ENCODE results near the gene CBX8. TPM values are rescaled to one million over a fixed set of nuclear protein-coding genes. Genes with fewer than 3 reads are reported as not detected.

The CBX8 gene
- total RNA-seq, 1 donor from 2014 or later: 4.2 TPM

DNA sequence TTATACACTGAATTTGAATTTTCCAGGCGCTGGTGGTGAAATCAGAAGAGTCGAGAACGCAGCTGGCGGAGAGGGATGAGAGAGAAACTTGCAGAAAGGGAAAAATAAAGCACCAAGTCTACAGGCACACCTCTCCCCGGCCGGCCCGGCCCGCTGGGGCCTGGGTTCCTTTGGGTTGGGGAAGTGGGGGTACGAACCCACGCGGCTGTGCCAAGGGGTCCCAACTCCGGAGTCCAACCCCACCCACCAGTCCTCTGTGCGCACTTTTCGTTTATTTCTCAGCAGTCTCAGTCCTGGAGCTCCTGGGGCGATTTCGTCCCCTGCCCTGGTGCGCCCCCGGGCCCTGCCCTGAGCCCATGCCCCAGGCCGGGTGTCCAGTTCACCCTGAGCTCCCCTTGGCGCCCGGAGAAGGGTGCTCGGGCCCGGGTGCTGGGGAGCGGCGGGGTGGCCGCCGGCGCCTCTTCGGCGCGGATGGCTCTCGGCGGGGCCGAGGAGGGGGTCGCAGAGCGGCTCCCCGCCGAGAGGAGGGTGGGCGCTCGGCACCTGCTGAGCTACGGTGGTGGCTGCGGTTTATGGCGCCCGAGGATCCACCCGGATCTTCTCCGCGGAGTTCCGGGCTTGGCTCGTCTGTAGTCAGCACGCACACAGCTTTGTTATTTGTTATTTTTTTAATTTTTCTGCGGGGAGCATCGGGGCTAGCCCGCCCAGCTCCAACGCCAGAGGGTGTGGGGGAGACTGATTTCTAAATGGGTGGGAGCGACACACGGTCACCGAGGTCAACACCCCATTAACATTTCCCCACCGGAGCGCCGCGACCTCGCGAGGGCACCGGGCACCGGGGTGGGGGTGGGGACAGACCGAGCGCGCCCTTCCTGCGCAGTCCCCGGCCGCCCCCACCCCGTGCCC, 15.7 kb upstream of the CBX8 start:
- Histone ChIP-seq H3K36me3 (ENCODE audit: control insufficient read depth in 3 of 3, insufficient read depth in 3 of 3, low read length in 3 of 3) (no peaks in the 10 kb centered on the region), H3K4me3 (ENCODE audit: low read length in 3 of 3) (no peak overlapping the region), H3K9me3 (ENCODE audit: control insufficient read depth in 3 of 3, low read length in 3 of 3) (no peaks in the 10 kb centered on the region), H3K4me1 (ENCODE audit: control insufficient read depth in 3 of 3, insufficient read depth in 3 of 3, low read length in 3 of 3) (peaks cover 16 to 36% (median 24%) of the 10 kb centered on the region in 3 donors), H3K9ac (ENCODE audit: low read depth in 1 of 3, low read length in 3 of 3) (no peak overlapping the region), H3K27me3 (ENCODE audit: control insufficient read depth in 3 of 3, insufficient read depth in 3 of 3, low read length in 3 of 3) (peaks cover 82 to 93% (median 86%) of the 10 kb centered on the region in 3 donors), H3K27ac (ENCODE audit: low read depth, low read length) (no peak overlapping the region)

GRCh38 chr17:79811868-79812352, 15.0 kb upstream of the CBX8 start:
- Histone ChIP-seq H3K27ac (ENCODE audit: low read depth, low read length) (no peak overlapping the region), H3K9me3 (ENCODE audit: control insufficient read depth in 3 of 3, low read length in 3 of 3) (no peaks in the 10 kb centered on the region), H3K27me3 (ENCODE audit: control insufficient read depth in 3 of 3, insufficient read depth in 3 of 3, low read length in 3 of 3) (peaks cover 82 to 94% (median 86%) of the 10 kb centered on the region in 3 donors), H3K4me3 (ENCODE audit: low read length in 3 of 3) (peak overlapping the region in 1 of 3 donors; percentile 13), H3K9ac (ENCODE audit: low read depth in 1 of 3, low read length in 3 of 3) (no peak overlapping the region), H3K36me3 (ENCODE audit: control insufficient read depth in 3 of 3, insufficient read depth in 3 of 3, low read length in 3 of 3) (no peaks in the 10 kb centered on the region), H3K4me1 (ENCODE audit: control insufficient read depth in 3 of 3, insufficient read depth in 3 of 3, low read length in 3 of 3) (peaks cover 16 to 36% (median 24%) of the 10 kb centered on the region in 3 donors)

DNA sequence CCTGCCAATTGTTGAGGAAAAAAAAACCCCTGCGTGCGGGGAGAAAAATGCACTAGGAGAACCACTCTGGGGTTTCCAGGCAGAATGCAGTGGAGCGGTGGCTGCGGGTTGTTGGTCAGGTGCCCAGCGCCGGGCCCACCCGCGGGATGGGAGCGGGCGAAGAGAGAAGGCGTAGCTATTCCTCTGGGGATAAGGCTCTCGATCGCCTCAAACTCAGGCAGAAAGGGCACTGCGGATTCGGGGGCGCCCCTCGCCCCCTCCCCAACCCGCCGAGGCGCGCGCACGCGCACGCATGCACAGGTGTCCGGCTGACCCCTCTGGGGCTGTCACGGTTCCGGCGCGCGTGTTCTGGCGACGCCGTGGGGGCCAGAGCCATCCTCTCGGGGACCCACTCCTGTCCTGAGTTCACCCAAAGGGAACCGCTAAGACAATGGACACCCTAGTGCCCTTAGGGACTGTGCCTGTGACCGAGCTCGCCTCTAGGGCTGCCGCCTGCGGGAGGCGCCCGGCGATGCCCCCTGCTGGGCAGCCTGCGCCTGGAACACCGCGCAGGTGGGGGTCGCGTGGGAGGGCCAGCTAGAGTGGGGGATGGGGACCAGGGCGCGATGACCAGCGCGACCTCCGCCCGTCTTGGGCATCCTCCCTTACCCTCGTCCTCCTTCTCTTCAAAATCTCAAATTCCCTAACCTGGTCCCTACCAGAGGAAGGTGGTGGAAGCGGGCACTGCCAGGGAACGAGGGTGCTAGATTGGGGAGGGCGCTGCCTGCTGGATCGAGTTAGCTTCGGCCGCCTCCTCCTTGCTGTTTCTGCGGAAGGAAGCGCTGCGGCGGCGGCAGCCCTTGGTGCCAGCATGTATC, 14.4 kb upstream of the CBX8 start:
- H3K9me3 ChIP-seq (ENCODE audit: control insufficient read depth in 3 of 3, low read length in 3 of 3): no peaks in the 10 kb centered on the region
- no peak overlapping the region for H3K9ac ChIP-seq (ENCODE audit: low read depth in 1 of 3, low read length in 3 of 3)
- H3K4me3 ChIP-seq (ENCODE audit: low read length in 3 of 3): peak overlapping the region in 1 of 3 donors; percentile 13
- no peaks in the 10 kb centered on the region for H3K36me3 ChIP-seq (ENCODE audit: control insufficient read depth in 3 of 3, insufficient read depth in 3 of 3, low read length in 3 of 3)
- H3K27me3 ChIP-seq (ENCODE audit: control insufficient read depth in 3 of 3, insufficient read depth in 3 of 3, low read length in 3 of 3): peaks cover 82 to 94% (median 86%) of the 10 kb centered on the region in 3 donors
- peaks cover 16 to 36% (median 24%) of the 10 kb centered on the region in 3 donors for H3K4me1 ChIP-seq (ENCODE audit: control insufficient read depth in 3 of 3, insufficient read depth in 3 of 3, low read length in 3 of 3)
- H3K27ac ChIP-seq (ENCODE audit: low read depth, low read length): no peak overlapping the region

- no peak overlapping the region for H3K27ac ChIP-seq (ENCODE audit: low read depth, low read length)
- no peaks in the 10 kb centered on the region for H3K36me3 ChIP-seq (ENCODE audit: control insufficient read depth in 3 of 3, insufficient read depth in 3 of 3, low read length in 3 of 3)
- no peaks in the 10 kb centered on the region for H3K9me3 ChIP-seq (ENCODE audit: control insufficient read depth in 3 of 3, low read length in 3 of 3)
- no peak overlapping the region for H3K4me3 ChIP-seq (ENCODE audit: low read length in 3 of 3)
- H3K27me3 ChIP-seq (ENCODE audit: control insufficient read depth in 3 of 3, insufficient read depth in 3 of 3, low read length in 3 of 3): peaks cover 82 to 94% (median 87%) of the 10 kb centered on the region in 3 donors
- no peak overlapping the region for H3K9ac ChIP-seq (ENCODE audit: low read depth in 1 of 3, low read length in 3 of 3)
- H3K4me1 ChIP-seq (ENCODE audit: control insufficient read depth in 3 of 3, insufficient read depth in 3 of 3, low read length in 3 of 3): peaks cover 16 to 34% (median 24%) of the 10 kb centered on the region in 3 donors
Measured at GRCh38 chr17:79810130-79811010, 13.5 kb upstream of the CBX8 start.

DNA sequence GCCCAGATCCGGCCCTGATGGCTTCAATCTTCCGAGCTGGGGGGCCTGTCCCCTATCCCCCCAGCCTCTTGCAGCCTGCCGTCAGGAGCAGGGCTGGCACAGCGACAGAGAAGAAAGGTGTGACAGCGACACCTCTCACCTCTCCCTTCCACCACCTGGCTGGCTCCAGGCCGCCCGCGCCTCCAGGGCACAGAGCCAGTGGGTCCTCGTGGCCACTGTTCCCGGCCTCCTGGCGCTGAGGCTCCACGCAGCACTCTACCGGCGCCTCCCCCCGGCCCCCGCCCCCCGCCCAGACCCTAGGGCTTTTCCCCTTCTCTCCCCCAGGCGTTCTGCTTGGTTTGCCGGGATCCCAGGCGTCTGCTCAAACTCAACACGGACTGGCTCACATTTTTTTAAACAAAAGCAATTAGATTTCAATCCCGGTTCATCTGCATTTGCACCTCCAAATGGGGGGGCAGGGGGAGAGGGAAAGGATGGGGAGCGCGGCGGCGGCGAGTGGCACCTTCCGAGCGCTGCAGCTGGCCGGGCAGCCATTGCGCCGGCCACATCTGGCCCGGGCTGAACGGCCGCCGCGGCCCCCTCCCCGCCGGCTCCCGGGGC, 12.8 kb upstream of the CBX8 start:
- H3K4me3 ChIP-seq (ENCODE audit: low read length in 3 of 3): no peak overlapping the region
- no peaks in the 10 kb centered on the region for H3K9me3 ChIP-seq (ENCODE audit: control insufficient read depth in 3 of 3, low read length in 3 of 3)
- no peak overlapping the region for H3K27ac ChIP-seq (ENCODE audit: low read depth, low read length)
- H3K4me1 ChIP-seq (ENCODE audit: control insufficient read depth in 3 of 3, insufficient read depth in 3 of 3, low read length in 3 of 3): peaks cover 10 to 31% (median 22%) of the 10 kb centered on the region in 3 donors
- H3K9ac ChIP-seq (ENCODE audit: low read depth in 1 of 3, low read length in 3 of 3): no peak overlapping the region
- H3K27me3 ChIP-seq (ENCODE audit: control insufficient read depth in 3 of 3, insufficient read depth in 3 of 3, low read length in 3 of 3): peaks cover 83 to 94% (median 87%) of the 10 kb centered on the region in 3 donors
- H3K36me3 ChIP-seq (ENCODE audit: control insufficient read depth in 3 of 3, insufficient read depth in 3 of 3, low read length in 3 of 3): no peaks in the 10 kb centered on the region

- Histone ChIP-seq H3K9ac (ENCODE audit: low read depth in 1 of 3, low read length in 3 of 3) (no peak overlapping the region), H3K27ac (ENCODE audit: low read depth, low read length) (no peak overlapping the region), H3K4me3 (ENCODE audit: low read length in 3 of 3) (no peak overlapping the region), H3K4me1 (ENCODE audit: control insufficient read depth in 3 of 3, insufficient read depth in 3 of 3, low read length in 3 of 3) (peaks cover 10 to 26% (median 18%) of the 10 kb centered on the region in 3 donors), H3K36me3 (ENCODE audit: control insufficient read depth in 3 of 3, insufficient read depth in 3 of 3, low read length in 3 of 3) (no peaks in the 10 kb centered on the region), H3K9me3 (ENCODE audit: control insufficient read depth in 3 of 3, low read length in 3 of 3) (no peaks in the 10 kb centered on the region), H3K27me3 (ENCODE audit: control insufficient read depth in 3 of 3, insufficient read depth in 3 of 3, low read length in 3 of 3) (peaks cover 83 to 94% (median 87%) of the 10 kb centered on the region in 3 donors)
Measured at GRCh38 chr17:79808763-79809529, 12.1 kb upstream of the CBX8 start.

GRCh38 chr17:79806863-79807720, 10.2 kb upstream of the CBX8 start:
- no peak overlapping the region for H3K27ac ChIP-seq (ENCODE audit: low read depth, low read length)
- no peak overlapping the region for H3K4me3 ChIP-seq (ENCODE audit: low read length in 3 of 3)
- H3K4me1 ChIP-seq (ENCODE audit: control insufficient read depth in 3 of 3, insufficient read depth in 3 of 3, low read length in 3 of 3): peaks cover 13 to 27% (median 27%) of the 10 kb centered on the region in 3 donors
- H3K36me3 ChIP-seq (ENCODE audit: control insufficient read depth in 3 of 3, insufficient read depth in 3 of 3, low read length in 3 of 3): no peaks in the 10 kb centered on the region
- H3K27me3 ChIP-seq (ENCODE audit: control insufficient read depth in 3 of 3, insufficient read depth in 3 of 3, low read length in 3 of 3): peaks cover 92 to 97% (median 92%) of the 10 kb centered on the region in 3 donors
- no peaks in the 10 kb centered on the region for H3K9me3 ChIP-seq (ENCODE audit: control insufficient read depth in 3 of 3, low read length in 3 of 3)
- H3K9ac ChIP-seq (ENCODE audit: low read depth in 1 of 3, low read length in 3 of 3): no peak overlapping the region

- Histone ChIP-seq H3K4me3 (ENCODE audit: low read length in 3 of 3) (no peak overlapping the region), H3K4me1 (ENCODE audit: control insufficient read depth in 3 of 3, insufficient read depth in 3 of 3, low read length in 3 of 3) (peaks cover 9 to 22% (median 20%) of the 10 kb centered on the region in 3 donors), H3K9me3 (ENCODE audit: control insufficient read depth in 3 of 3, low read length in 3 of 3) (no peaks in the 10 kb centered on the region), H3K27ac (ENCODE audit: low read depth, low read length) (no peak overlapping the region), H3K9ac (ENCODE audit: low read depth in 1 of 3, low read length in 3 of 3) (no peak overlapping the region), H3K36me3 (ENCODE audit: control insufficient read depth in 3 of 3, insufficient read depth in 3 of 3, low read length in 3 of 3) (no peaks in the 10 kb centered on the region), H3K27me3 (ENCODE audit: control insufficient read depth in 3 of 3, insufficient read depth in 3 of 3, low read length in 3 of 3) (peaks cover 92 to 97% (median 92%) of the 10 kb centered on the region in 3 donors)
Measured at GRCh38 chr17:79806446-79806760, 9.5 kb upstream of the CBX8 start.

Data from skeletal muscle tissue (tissue), 4 donors.